Kidney epithelial cell (primary cell): ENCODE data around the gene MS4A6A. TPM values are rescaled to one million over a fixed set of nuclear protein-coding genes. Genes with fewer than 3 reads are reported as not detected.
A peak's percentile ranks its signal among the peaks of the same experiment; 100 is the strongest.
"Not testable (repeated sequence)": the region's sequence is repeated elsewhere in the genome, so short reads cannot be mapped to it uniquely, and the experiment has no call there.

Experiments used
- DNase-seq: peaks from one replicate; pipeline ENCODE4 v3.0.0-alpha.2; 2010; ENCODE audit warnings: low read depth
- H3K27me3 ChIP-seq: 2 replicates; pipeline ENCODE4 v1.6.0; 2011; ENCODE audit warnings: low read length; ENCODE audit not compliant: control insufficient read depth, insufficient read depth
- H3K36me3 ChIP-seq: 2 replicates; pipeline ENCODE4 v1.5.1; 2011; ENCODE audit warnings: low read length; ENCODE audit not compliant: control insufficient read depth, insufficient read depth
- H3K4me3 ChIP-seq: 2 replicates; pipeline ENCODE4 v1.5.1; 2011; ENCODE audit warnings: low read depth, mild to moderate bottlenecking, control low read depth, low read length
- CTCF ChIP-seq: IDR thresholded peaks from 2 replicates; pipeline ENCODE4 v1.5.1; 2011; ENCODE audit warnings: mild to moderate bottlenecking, moderate library complexity, low read length, control low read depth, inconsistent platforms; ENCODE audit not compliant: insufficient read depth, poor library complexity, severe bottlenecking
- total RNA-seq: library from RNA; depleted of rRNA; stranded (reverse); fragments of >200 nt; gene quantifications from 2 replicates; pipeline ENCODE4 v1.2.3, GENCODE V29; 2015

MS4A6A gene
- total RNA-seq, 1 donor from 2014 or later: 2.3 TPM

- no peak for DNase-seq
- no peak overlapping the region for H3K4me3 ChIP-seq
- no peaks in the 10 kb centered on the region for H3K27me3 ChIP-seq
- TF ChIP-seq CTCF: no peak
- H3K36me3 ChIP-seq: no peaks in the 10 kb centered on the region
Observed at GRCh38 chr11:60204922-60205321, 22.0 kb upstream of the MS4A6A start.

GRCh38 chr11:60201334-60201733, 18.5 kb upstream of the MS4A6A start:
- not testable (repeated sequence) for DNase-seq, H3K36me3 ChIP-seq, H3K4me3 ChIP-seq, H3K27me3 ChIP-seq

- TF ChIP-seq CTCF: no peak
- Histone ChIP-seq H3K27me3 (no peaks in the 10 kb centered on the region), H3K36me3 (no peaks in the 10 kb centered on the region), H3K4me3 (no peak overlapping the region)
- DNase-seq: no peak
Observed at GRCh38 chr11:60197442-60197841, 14.6 kb upstream of the MS4A6A start.

- H3K27me3 ChIP-seq: no peaks in the 10 kb centered on the region
- no peak for TF ChIP-seq CTCF
- H3K36me3 ChIP-seq: no peaks in the 10 kb centered on the region
- H3K4me3 ChIP-seq: no peak overlapping the region
- no peak for DNase-seq
Observed at GRCh38 chr11:60195923-60196368, 13.1 kb upstream of the MS4A6A start.

GRCh38 chr11:60194511-60194910, 11.6 kb upstream of the MS4A6A start:
- no peaks in the 10 kb centered on the region for H3K27me3 ChIP-seq
- no peak for DNase-seq
- H3K36me3 ChIP-seq: no peaks in the 10 kb centered on the region
- no peak for TF ChIP-seq CTCF
- H3K4me3 ChIP-seq: no peak overlapping the region

- peak; percentile 91 for TF ChIP-seq CTCF
- Histone ChIP-seq H3K4me3 (no peak overlapping the region), H3K27me3 (no peaks in the 10 kb centered on the region), H3K36me3 (no peaks in the 10 kb centered on the region)
- peak; percentile 21 for DNase-seq
Observed at GRCh38 chr11:60193687-60194433, 11.0 kb upstream of the MS4A6A start.

GRCh38 chr11:60192564-60192963, 9.7 kb upstream of the MS4A6A start:
- H3K36me3 ChIP-seq, DNase-seq, H3K4me3 ChIP-seq, H3K27me3 ChIP-seq: not testable (repeated sequence)

GRCh38 chr11:60188481-60188880, 5.6 kb upstream of the MS4A6A start:
- not testable (repeated sequence) for H3K4me3 ChIP-seq, H3K27me3 ChIP-seq, H3K36me3 ChIP-seq, DNase-seq

GRCh38 chr11:60186128-60186527, 3.2 kb upstream of the MS4A6A start:
- H3K4me3 ChIP-seq, H3K36me3 ChIP-seq, H3K27me3 ChIP-seq, DNase-seq: not testable (repeated sequence)

- not testable (repeated sequence) for H3K36me3 ChIP-seq, H3K4me3 ChIP-seq
Observed at GRCh38 chr11:60185512-60185827, 2.6 kb upstream of the MS4A6A start.

More at GRCh38 chr11:60185512-60185827, 2.6 kb upstream of the MS4A6A start:
- DNase-seq, H3K27me3 ChIP-seq: not testable (repeated sequence)
